PC-3 (cell line): ENCODE data around the gene CAPG. TPM values are rescaled to one million over a fixed set of nuclear protein-coding genes. Genes with fewer than 3 reads are reported as not detected.
"Not testable (repeated sequence)": the region's sequence is repeated elsewhere in the genome, so short reads cannot be mapped to it uniquely, and the experiment has no call there.

Experiments used
- ATAC-seq: fragments of 200-7000 bp; cut with Tn5 transposase; 2 replicates; pipeline ENCODE4 v1.9.1; 2020; ENCODE audit warnings: mild to moderate bottlenecking, moderate library complexity
- BruUV-seq: library from RNA; stranded (reverse); fragments of 400-500 nt; replicated peaks from 2 replicates; lab custom pipeline; 2021; lab: Mats Ljungman, UMichigan
- CTCF ChIA-PET: fragments of 300-600 bp; sonication (Branson Sonifier 250); formaldehyde crosslinking; loops from one replicate; lab custom pipeline; 2022; ENCODE audit warnings: antibody characterized with exemption; lab: Charles Lee
- POLR2A ChIA-PET: fragments of 300-600 bp; sonication (Branson Sonifier 250); formaldehyde crosslinking; loops from one replicate; lab custom pipeline; 2022; ENCODE audit warnings: antibody characterized with exemption; ENCODE audit not compliant: unreplicated experiment; lab: Charles Lee
- DNase-seq: peaks from one replicate; pipeline ENCODE4 v3.0.0-alpha.2; 2015
- H2AFZ ChIP-seq: fragments of 300-600 bp; sonication (generic); 2 replicates; pipeline ENCODE4 v1.6.0; 2016; ENCODE audit warnings: antibody characterized with exemption, low read length
- H3F3A ChIP-seq: fragments of 300-600 bp; sonication (generic); one replicate; pipeline ENCODE4 v1.6.0; 2017; ENCODE audit warnings: antibody characterized with exemption, low read length, control low read depth, mild to moderate bottlenecking; ENCODE audit not compliant: unreplicated experiment
- H3K27ac ChIP-seq: fragments of 300-600 bp; sonication (generic); 2 replicates; pipeline ENCODE4 v1.5.1; 2016; ENCODE audit warnings: mild to moderate bottlenecking, low read length
- H3K27me3 ChIP-seq: fragments of 300-600 bp; sonication (generic); 2 replicates; pipeline ENCODE4 v1.6.1; 2016; ENCODE audit warnings: low read length, mixed read lengths
- H3K36me3 ChIP-seq: fragments of 300-600 bp; sonication (generic); 2 replicates; pipeline ENCODE4 v1.6.1; 2016; ENCODE audit warnings: low read depth, mixed run types, low read length, mixed read lengths
- H3K4me1 ChIP-seq: fragments of 300-600 bp; sonication (generic); 2 replicates; pipeline ENCODE4 v1.5.1; 2016; ENCODE audit warnings: low read length; ENCODE audit not compliant: insufficient read depth
- H3K4me2 ChIP-seq: fragments of 300-600 bp; sonication (generic); 2 replicates; pipeline ENCODE4 v1.6.0; 2016; ENCODE audit warnings: low read length
- H3K4me3 ChIP-seq: fragments of 300-600 bp; sonication (generic); 2 replicates; pipeline ENCODE4 v1.5.1; 2016; ENCODE audit warnings: mild to moderate bottlenecking, low read length, mixed read lengths
- H3K79me2 ChIP-seq: fragments of 300-600 bp; sonication (generic); 2 replicates; pipeline ENCODE4 v1.6.1; 2017; ENCODE audit warnings: low read length, mixed read lengths
- H3K9ac ChIP-seq: fragments of 300-600 bp; sonication (generic); 2 replicates; pipeline ENCODE4 v1.6.0; 2016; ENCODE audit warnings: mild to moderate bottlenecking, low read length
- H3K9me2 ChIP-seq: fragments of 300-600 bp; sonication (generic); replicated peaks from 2 replicates; pipeline ENCODE4 v1.6.1; 2016; ENCODE audit warnings: mixed run types, low read length, mixed read lengths
- H3K9me3 ChIP-seq: fragments of 300-600 bp; sonication (generic); 2 replicates; pipeline ENCODE4 v1.6.1; 2016; ENCODE audit warnings: low read length, mixed read lengths
- H4K20me1 ChIP-seq: fragments of 300-600 bp; sonication (generic); 2 replicates; pipeline ENCODE4 v1.6.1; 2016; ENCODE audit warnings: low read length, mixed read lengths
- CTCF ChIP-seq: fragments of 300-600 bp; sonication (generic); conservative IDR thresholded peaks from 2 replicates; pipeline ENCODE4 v1.5.1; 2017; ENCODE audit warnings: antibody characterized with exemption, low read depth, mild to moderate bottlenecking, low read length
- EZH2 ChIP-seq: fragments of 300-600 bp; sonication (generic); IDR thresholded peaks from one replicate; pipeline ENCODE4 v1.6.1; 2017; ENCODE audit warnings: antibody characterized with exemption, mild to moderate bottlenecking, low read length; ENCODE audit not compliant: unreplicated experiment
- EZH2phosphoT487 ChIP-seq: fragments of 300-600 bp; sonication (generic); IDR thresholded peaks from 2 replicates; pipeline ENCODE4 v1.6.1; 2018; ENCODE audit warnings: mild to moderate bottlenecking, antibody characterized with exemption, low read length, borderline replicate concordance
- intact Hi-C: fragments of 100-400 bp; cut with micrococcal nuclease; formaldehyde crosslinking; loops from 2 replicates; pipeline ENCODE4 v1.9.0; 2023
- total RNA-seq: library from RNA; depleted of rRNA; stranded (reverse); fragments of >200 nt; gene quantifications from 2 replicates; pipeline ENCODE4 v1.2.3, GENCODE V29; 2014

Gene CAPG
- total RNA-seq, 1 experiment from 2014 or later, result 221 TPM

DNA sequence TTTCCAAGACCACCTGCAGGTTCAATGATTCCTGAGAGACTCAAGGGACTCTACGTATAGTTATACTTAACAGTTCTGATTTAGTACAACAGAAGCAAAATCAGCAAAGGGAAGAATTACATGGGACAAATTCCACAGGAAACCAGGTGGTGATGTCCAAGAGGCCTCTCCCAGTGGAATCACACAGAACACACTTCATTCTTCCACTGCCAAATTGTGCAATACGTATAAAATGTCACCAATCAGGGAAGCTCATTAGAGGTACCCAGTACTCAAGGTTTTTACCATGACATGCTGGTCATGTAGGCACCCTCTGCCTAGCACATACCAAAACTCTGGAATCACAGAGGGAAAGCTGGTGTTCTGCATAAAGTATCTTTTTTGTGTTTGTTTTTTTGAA lies 22.4 kb downstream of the CAPG start:
- POLR2A ChIA-PET, result no interaction called here
- peaks cover 16% of the 10 kb centered on the region; the same call in 1 of the 2 replicates for H3K36me3 ChIP-seq
- no peaks in the 10 kb centered on the region for H3K79me2 ChIP-seq
- no peaks in the 10 kb centered on the region for H3K4me1 ChIP-seq
- no peak overlapping the region for H2AFZ ChIP-seq
- no peaks in the 10 kb centered on the region for H3K9me3 ChIP-seq
- H3K4me3 ChIP-seq, result no peak overlapping the region
- H3K27me3 ChIP-seq, result no peaks in the 10 kb centered on the region
- no peaks in the 10 kb centered on the region for H3K9me2 ChIP-seq
- no peak overlapping the region for H3K9ac ChIP-seq
- H3K27ac ChIP-seq, result no peak overlapping the region
- CTCF ChIA-PET, result no interaction called here
- no peak overlapping the region for H3K4me2 ChIP-seq
- ATAC-seq (no peak), DNase-seq (no peak)
- no peaks in the 10 kb centered on the region for H3F3A ChIP-seq
- intact Hi-C loops, result no loop called here
- H4K20me1 ChIP-seq, result no peaks in the 10 kb centered on the region
- TF ChIP-seq CTCF, result no peak
- TF ChIP-seq EZH2, result no peak
- no peak for TF ChIP-seq EZH2phosphoT487
- BruUV-seq, result no TSS peak

DNA sequence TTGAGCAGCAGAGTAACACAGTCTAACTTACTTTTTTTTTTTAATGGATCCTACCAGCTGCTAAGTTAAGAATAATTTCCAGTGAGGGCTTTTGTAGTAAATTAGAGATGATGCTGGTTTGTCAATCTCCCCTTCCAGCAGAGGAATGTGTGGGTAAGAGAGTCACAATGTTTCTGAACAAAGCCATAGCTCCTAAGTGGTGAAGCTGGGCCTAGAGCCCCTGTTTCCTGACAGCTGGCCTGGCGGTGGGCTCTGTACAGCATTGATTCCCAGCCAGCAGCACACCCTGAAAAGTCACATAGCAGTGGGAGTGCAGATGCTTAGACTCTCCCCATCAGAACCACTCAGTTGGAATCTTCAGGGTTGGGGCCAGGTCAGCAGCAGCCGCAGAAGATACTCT lies 24.4 kb downstream of the CAPG start:
- ATAC-seq (no peak), DNase-seq (no peak)
- Histone ChIP-seq H3K27me3 (no peaks in the 10 kb centered on the region), H4K20me1 (no peaks in the 10 kb centered on the region), H3F3A (no peaks in the 10 kb centered on the region), H3K4me1 (no peaks in the 10 kb centered on the region), H3K4me3 (no peak overlapping the region), H3K9me2 (no peaks in the 10 kb centered on the region), H3K27ac (no peak overlapping the region), H3K9me3 (no peaks in the 10 kb centered on the region), H3K9ac (no peak overlapping the region), H3K79me2 (no peaks in the 10 kb centered on the region), H3K4me2 (no peak overlapping the region), H2AFZ (no peak overlapping the region), H3K36me3 (peaks cover 9% of the 10 kb centered on the region; the same call in 1 of the 2 replicates)
- TF ChIP-seq CTCF (no peak), EZH2 (no peak), EZH2phosphoT487 (no peak)
- BruUV-seq, result no TSS peak
- ChIA-PET POLR2A (no interaction called here), CTCF (no interaction called here)
- intact Hi-C loops, result no loop called here

DNA sequence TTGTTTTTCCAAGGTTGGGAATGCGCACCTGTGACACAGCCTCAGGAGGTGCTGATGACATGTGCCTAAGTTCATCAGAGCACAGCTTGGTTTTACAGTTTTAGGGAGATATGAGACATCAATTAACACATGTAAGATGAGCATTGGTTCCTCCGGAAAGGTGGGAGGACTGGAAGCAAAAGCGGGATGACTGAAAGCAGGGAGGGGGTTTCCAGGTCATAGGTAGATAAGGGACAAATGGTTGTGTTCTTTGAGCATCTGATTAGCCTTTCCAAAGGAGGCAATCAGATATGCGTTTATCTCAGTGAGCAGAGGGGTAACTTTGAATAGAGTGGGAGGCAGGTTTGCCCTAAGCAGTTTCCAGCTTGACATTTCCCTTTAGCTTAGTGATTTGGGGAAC lies 26.3 kb downstream of the CAPG start:
- peaks cover 13% of the 10 kb centered on the region for H3K36me3 ChIP-seq
- H3K79me2 ChIP-seq, result no peaks in the 10 kb centered on the region
- H3K27ac ChIP-seq, result no peak overlapping the region
- no peak overlapping the region for H3K4me3 ChIP-seq
- ChIA-PET POLR2A (no interaction called here), CTCF (no interaction called here)
- H2AFZ ChIP-seq, result no peak overlapping the region
- H3F3A ChIP-seq, result no peaks in the 10 kb centered on the region
- H3K4me1 ChIP-seq, result no peaks in the 10 kb centered on the region
- no peak for ATAC-seq
- H3K9ac ChIP-seq, result no peak overlapping the region
- intact Hi-C loops, result no loop called here
- BruUV-seq, result no TSS peak
- H3K27me3 ChIP-seq, result no peaks in the 10 kb centered on the region
- TF ChIP-seq EZH2phosphoT487 (no peak), EZH2 (no peak), CTCF (no peak)
- H3K9me3 ChIP-seq, result no peaks in the 10 kb centered on the region
- H4K20me1 ChIP-seq, result no peaks in the 10 kb centered on the region
- no peaks in the 10 kb centered on the region for H3K9me2 ChIP-seq
- no peak overlapping the region for H3K4me2 ChIP-seq
- DNase-seq, result no peak

GRCh38 chr2:85383151-85383550 lies 27.0 kb downstream of the CAPG start:
- BruUV-seq, H4K20me1 ChIP-seq, H3K27ac ChIP-seq, H3K79me2 ChIP-seq, ATAC-seq, H3K4me1 ChIP-seq, DNase-seq, POLR2A ChIA-PET, intact Hi-C loops, H3K9ac ChIP-seq, H3F3A ChIP-seq, H3K9me2 ChIP-seq, CTCF ChIA-PET, H3K9me3 ChIP-seq, H3K27me3 ChIP-seq, H2AFZ ChIP-seq, H3K4me2 ChIP-seq, H3K4me3 ChIP-seq: not testable (repeated sequence)
- peaks cover 10% of the 10 kb centered on the region for H3K36me3 ChIP-seq
